H9 (cell line): Measurements from ENCODE around the gene FABP7. TPM values are rescaled to one million over a fixed set of nuclear protein-coding genes. Genes with fewer than 3 reads are reported as not detected.

Experiments used
- DNase-seq: peaks from one replicate; pipeline ENCODE4 v3.0.0-alpha.2; 2017
- H2AFZ ChIP-seq: one replicate; pipeline ENCODE4 v1.6.1; 2013; ENCODE audit warnings: mild to moderate bottlenecking, low read length, control low read depth, moderate library complexity
- H2AK5ac ChIP-seq: 2 replicates; pipeline ENCODE4 v1.6.1; 2013; ENCODE audit warnings: low read length, control low read depth, mixed read lengths; ENCODE audit not compliant: insufficient read length
- H2BK120ac ChIP-seq: one replicate; pipeline ENCODE4 v1.6.1; 2013; ENCODE audit warnings: low read depth, mild to moderate bottlenecking, low read length, control low read depth, inconsistent platforms; ENCODE audit not compliant: poor library complexity, severe bottlenecking
- H2BK12ac ChIP-seq: 2 replicates; pipeline ENCODE4 v1.6.1; 2013; ENCODE audit warnings: low read length, control low read depth, mixed read lengths, low read depth; ENCODE audit not compliant: insufficient read length
- H2BK15ac ChIP-seq: 2 replicates; pipeline ENCODE4 v1.6.1; 2013; ENCODE audit warnings: low read depth, low read length, control low read depth
- H2BK20ac ChIP-seq: one replicate; pipeline ENCODE4 v1.6.1; 2013; ENCODE audit warnings: low read depth, mild to moderate bottlenecking, low read length, control low read depth, inconsistent platforms; ENCODE audit not compliant: poor library complexity, severe bottlenecking
- H2BK5ac ChIP-seq: 2 replicates; pipeline ENCODE4 v1.6.1; 2013; ENCODE audit warnings: low read length, control low read depth, mixed read lengths; ENCODE audit not compliant: insufficient read length
- H3K14ac ChIP-seq: 2 replicates; pipeline ENCODE4 v1.6.1; 2013; ENCODE audit warnings: low read length, control low read depth; ENCODE audit not compliant: insufficient read depth
- H3K18ac ChIP-seq: 2 replicates; pipeline ENCODE4 v1.6.1; 2013; ENCODE audit warnings: low read depth, mild to moderate bottlenecking, mixed read lengths, low read length, control low read depth; ENCODE audit not compliant: insufficient read length
- H3K23ac ChIP-seq: 2 replicates; pipeline ENCODE4 v1.6.1; 2013; ENCODE audit warnings: low read length, control low read depth, mixed read lengths, low read depth; ENCODE audit not compliant: insufficient read length
- H3K23me2 ChIP-seq: 2 replicates; pipeline ENCODE4 v1.6.1; 2013; ENCODE audit warnings: low read depth, mild to moderate bottlenecking, mixed read lengths, low read length, control low read depth; ENCODE audit not compliant: insufficient read length, poor library complexity, severe bottlenecking
- H3K27ac ChIP-seq: 2 replicates; pipeline ENCODE4 v1.5.1; 2013; ENCODE audit warnings: low read length, control low read depth, mixed read lengths, low read depth; ENCODE audit not compliant: insufficient read length
- H3K27me3 ChIP-seq: 2 replicates; pipeline ENCODE4 v1.6.1; 2013; ENCODE audit warnings: low read length, control low read depth, inconsistent platforms; ENCODE audit not compliant: insufficient read depth
- H3K4ac ChIP-seq: 2 replicates; pipeline ENCODE4 v1.6.1; 2013; ENCODE audit warnings: low read depth, mild to moderate bottlenecking, control low read depth, inconsistent platforms, low read length, moderate library complexity
- H3K4me1 ChIP-seq: 2 replicates; pipeline ENCODE4 v1.6.1; 2013; ENCODE audit warnings: low read length, control low read depth, inconsistent platforms; ENCODE audit not compliant: insufficient read depth
- H3K4me2 ChIP-seq: 2 replicates; pipeline ENCODE4 v1.6.1; 2013; ENCODE audit warnings: low read length, control low read depth, mixed read lengths; ENCODE audit not compliant: insufficient read length, insufficient read depth
- H3K56ac ChIP-seq: 2 replicates; pipeline ENCODE4 v1.6.1; 2013; ENCODE audit warnings: low read depth, mild to moderate bottlenecking, mixed read lengths, low read length, control low read depth; ENCODE audit not compliant: insufficient read length
- H3K79me1 ChIP-seq: 2 replicates; pipeline ENCODE4 v1.6.1; 2013; ENCODE audit warnings: low read depth, mild to moderate bottlenecking, moderate library complexity, low read length, control low read depth, inconsistent platforms; ENCODE audit not compliant: insufficient read depth, poor library complexity, severe bottlenecking
- H3K79me2 ChIP-seq: 2 replicates; pipeline ENCODE4 v1.6.1; 2013; ENCODE audit warnings: low read length, control low read depth, inconsistent platforms; ENCODE audit not compliant: insufficient read depth
- H3K9ac ChIP-seq: 2 replicates; pipeline ENCODE4 v1.6.1; 2013; ENCODE audit warnings: low read length, control low read depth, mixed read lengths; ENCODE audit not compliant: insufficient read length; ENCODE audit errors: extremely low read depth
- H3K9me3 ChIP-seq: one replicate; pipeline ENCODE4 v1.6.1; 2013; ENCODE audit warnings: low read depth, low read length, inconsistent platforms; ENCODE audit not compliant: control insufficient read depth
- H3T11ph ChIP-seq: one replicate; pipeline ENCODE4 v1.6.1; 2013; ENCODE audit warnings: mild to moderate bottlenecking, low read length, control low read depth, inconsistent platforms
- H4K20me1 ChIP-seq: one replicate; pipeline ENCODE4 v1.6.1; 2013; ENCODE audit not compliant: control insufficient read depth, insufficient read length, insufficient read depth
- H4K5ac ChIP-seq: 2 replicates; pipeline ENCODE4 v1.6.1; 2013; ENCODE audit warnings: low read depth, mild to moderate bottlenecking, mixed read lengths, low read length, control low read depth; ENCODE audit not compliant: insufficient read length
- H4K8ac ChIP-seq: replicated peaks from 2 replicates; pipeline ENCODE4 v1.6.1; 2013; ENCODE audit warnings: low read length, control low read depth, mixed read lengths, low read depth; ENCODE audit not compliant: insufficient read length
- H4K91ac ChIP-seq: 2 replicates; pipeline ENCODE4 v1.6.1; 2013; ENCODE audit warnings: low read depth, mild to moderate bottlenecking, moderate library complexity, mixed read lengths, low read length, control low read depth; ENCODE audit not compliant: insufficient read length
- H3K27ac Mint-ChIP-seq, 3 experiments: 2 replicates in 2 of 3; 3 replicates in 1 of 3; pipeline ENCODE4 v1.8.0; 2020 to 2021; ENCODE audit warnings: mixed read lengths in 3 of 3, mild to moderate bottlenecking in 1 of 3, moderate library complexity in 1 of 3
- H3K27me3 Mint-ChIP-seq: 2 replicates; pipeline ENCODE4 v1.8.0; 2021; ENCODE audit warnings: low read depth, mild to moderate bottlenecking, moderate library complexity, mixed read lengths
- H3K36me3 Mint-ChIP-seq, 3 experiments: 2 replicates in 2 of 3; 3 replicates in 1 of 3; pipeline ENCODE4 v1.8.0; 2020 to 2021; ENCODE audit warnings: low read depth in 3 of 3, mixed read lengths in 3 of 3; ENCODE audit not compliant: insufficient read depth in 1 of 3
- H3K4me1 Mint-ChIP-seq, 2 experiments: 2 replicates each; pipeline ENCODE4 v1.8.0; 2020; ENCODE audit warnings: mixed read lengths in 2 of 2
- H3K4me3 Mint-ChIP-seq, 2 experiments: 2 replicates in 1 of 2; 3 replicates in 1 of 2; pipeline ENCODE4 v1.8.0; 2020 to 2021; ENCODE audit warnings: mild to moderate bottlenecking in 2 of 2, mixed read lengths in 2 of 2, moderate library complexity in 1 of 2
- H3K9me3 Mint-ChIP-seq, 2 experiments: 2 replicates in 1 of 2; 3 replicates in 1 of 2; pipeline ENCODE4 v1.8.0; 2020; ENCODE audit warnings: mild to moderate bottlenecking in 2 of 2, mixed read lengths in 2 of 2, moderate library complexity in 1 of 2
- CTCF ChIP-seq: fragments of 200-600 bp; sonication (generic); conservative IDR thresholded peaks from 3 replicates; pipeline ENCODE4 v1.8.0; 2021; ENCODE audit warnings: antibody characterized with exemption, mild to moderate bottlenecking
- WGBS: extraction: QIAGEN DNeasy Blood & Tissue Kit; methylation state at CpG from one replicate; pipeline ENCODE4 v1.1.7; 2013; ENCODE audit warnings: missing lambda C conversion rate, low lambda C conversion rate, mixed read lengths; ENCODE audit not compliant: insufficient read length; ENCODE audit errors: extremely low coverage; 5-methylcytosine and 5-hydroxymethylcytosine counted together
- total RNA-seq: library from RNA; stranded (reverse); gene quantifications from 2 replicates; pipeline ENCODE4 v1.2.1, GENCODE V29; 2021

Gene FABP7
- total RNA-seq, 1 experiment from 2014 or later: 3.9 TPM

- H3K4me1 ChIP-seq: no peaks in the 10 kb centered on the region
- no peak overlapping the region for H3K18ac ChIP-seq
- no peaks in the 10 kb centered on the region for H3K79me2 ChIP-seq
- no peak overlapping the region for H3K4me2 ChIP-seq
- H4K5ac ChIP-seq: no peak overlapping the region
- H3K9ac ChIP-seq: no peak overlapping the region
- no peaks in the 10 kb centered on the region for H3K27me3 ChIP-seq
- Mint-ChIP-seq H3K4me1 (peaks cover 0 to under 1% of the 10 kb centered on the region in 2 experiments; a peak in 1 of 4 replicates), H3K4me3 (no peak overlapping the region), H3K36me3 (no peaks in the 10 kb centered on the region), H3K9me3 (no peaks in the 10 kb centered on the region), H3K27me3 (no peaks in the 10 kb centered on the region), H3K27ac (no peak overlapping the region)
- no peak overlapping the region for H3K27ac ChIP-seq
- no peak overlapping the region for H2BK12ac ChIP-seq
- H3K79me1 ChIP-seq: no peaks in the 10 kb centered on the region
- no peak overlapping the region for H3T11ph ChIP-seq
- H4K20me1 ChIP-seq: no peaks in the 10 kb centered on the region
- no peak overlapping the region for H4K91ac ChIP-seq
- no peak overlapping the region for H3K23ac ChIP-seq
- H3K9me3 ChIP-seq: no peaks in the 10 kb centered on the region
- H2BK20ac ChIP-seq: no peak overlapping the region
- H2BK5ac ChIP-seq: no peak overlapping the region
- no peak overlapping the region for H2BK15ac ChIP-seq
- DNase-seq: no peak
- no peak overlapping the region for H4K8ac ChIP-seq
- no peak overlapping the region for H2AFZ ChIP-seq
- H2AK5ac ChIP-seq: no peak overlapping the region
- no peak for TF ChIP-seq CTCF
- no peak overlapping the region for H3K14ac ChIP-seq
- no CpG with 5 or more reads among the region's 10 CpGs for WGBS
- H3K23me2 ChIP-seq: no peaks in the 10 kb centered on the region
- H3K4ac ChIP-seq: no peak overlapping the region
- no peak overlapping the region for H3K56ac ChIP-seq
- no peak overlapping the region for H2BK120ac ChIP-seq
Measured at GRCh38 chr6:122808121-122808885, 28.8 kb downstream of the FABP7 start.
